Measurements from ENCODE around the gene BCL6. TPM values are rescaled to one million over a fixed set of nuclear protein-coding genes. Genes with fewer than 3 reads are reported as not detected.

The BCL6 gene
- total RNA-seq, 1 donor from 2014 or later = 7.8 TPM

DNA sequence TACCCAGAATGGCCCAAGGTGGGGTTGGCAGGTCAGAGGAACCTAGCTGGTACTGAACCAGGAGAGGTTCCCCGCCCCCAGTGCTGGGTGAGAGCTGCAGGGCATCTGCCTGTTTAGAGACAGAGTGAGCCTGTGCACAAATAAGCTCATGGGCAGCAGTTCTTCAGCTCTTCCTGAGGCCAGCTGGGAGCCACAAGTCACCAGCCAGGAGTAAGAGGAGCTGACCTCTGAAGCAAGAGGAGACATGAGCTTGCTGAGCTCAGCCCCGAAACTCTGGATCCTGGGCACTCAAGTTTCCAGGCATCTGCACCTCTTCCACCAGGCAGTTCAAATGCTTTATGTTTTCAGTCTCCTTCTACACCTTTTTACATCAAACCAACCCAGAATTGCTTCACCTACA lies 45.0 kb downstream of the BCL6 start:
- H3K9ac ChIP-seq (ENCODE audit: low read depth in 1 of 3, low read length in 3 of 3) = no peak overlapping the region
- no peak overlapping the region for H3K27ac ChIP-seq (ENCODE audit: low read depth, low read length)
- peaks cover 27 to 61% (median 56%) of the 10 kb centered on the region in 3 donors for H3K4me1 ChIP-seq (ENCODE audit: control insufficient read depth in 3 of 3, insufficient read depth in 3 of 3, low read length in 3 of 3)
- no peaks in the 10 kb centered on the region for H3K36me3 ChIP-seq (ENCODE audit: control insufficient read depth in 3 of 3, insufficient read depth in 3 of 3, low read length in 3 of 3)
- H3K9me3 ChIP-seq (ENCODE audit: control insufficient read depth in 3 of 3, low read length in 3 of 3) = no peaks in the 10 kb centered on the region
- H3K4me3 ChIP-seq (ENCODE audit: low read length in 3 of 3) = peak overlapping the region in 1 of 3 donors; percentile 13
- H3K27me3 ChIP-seq (ENCODE audit: control insufficient read depth in 3 of 3, insufficient read depth in 3 of 3, low read length in 3 of 3) = no peaks in the 10 kb centered on the region

DNA sequence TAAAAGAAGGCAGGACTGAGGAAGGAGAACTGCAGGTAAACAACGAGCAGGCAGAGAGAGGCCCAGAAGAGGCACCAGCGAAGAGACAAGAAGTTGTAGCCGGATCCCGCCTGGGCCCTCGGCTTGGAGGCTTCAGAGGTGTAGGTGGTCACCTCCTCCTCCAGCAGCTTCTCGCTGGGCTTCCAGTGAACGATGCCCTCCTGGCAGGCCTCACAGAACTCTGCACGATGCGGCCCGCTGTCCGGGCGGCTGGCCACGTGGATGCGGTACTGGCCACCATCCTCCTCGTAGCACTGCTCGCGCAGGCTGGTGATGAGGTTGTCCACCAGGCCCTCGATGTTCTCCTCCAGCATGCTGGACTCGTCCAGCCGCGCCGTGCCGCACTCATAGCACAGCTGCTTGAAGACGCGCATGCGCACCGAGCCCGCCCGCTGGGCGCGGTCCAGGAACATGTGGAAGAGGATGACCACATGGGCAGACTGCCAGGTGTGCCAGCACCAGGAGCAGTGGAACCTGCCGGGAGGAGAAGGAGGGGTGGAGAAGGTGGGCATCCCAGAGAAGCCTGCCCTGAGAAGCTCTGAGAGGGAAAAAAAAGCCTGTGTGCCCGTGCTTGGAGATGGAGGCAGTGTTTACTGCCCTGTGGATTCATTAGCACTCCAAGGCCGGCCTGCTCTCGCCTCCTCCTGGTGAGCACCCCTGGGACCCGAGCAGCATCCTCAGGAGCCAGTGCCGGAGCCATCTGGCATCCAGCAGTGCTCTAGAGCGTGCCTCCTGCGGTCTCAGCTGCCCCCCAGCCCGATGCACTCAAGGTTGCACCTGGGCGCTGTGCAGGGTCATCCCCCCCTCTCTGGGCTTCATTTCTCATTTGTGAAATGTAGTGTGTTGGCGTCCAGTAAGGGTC lies 46.5 kb downstream of the BCL6 start:
- Histone ChIP-seq H3K27me3 (ENCODE audit: control insufficient read depth in 3 of 3, insufficient read depth in 3 of 3, low read length in 3 of 3) (no peaks in the 10 kb centered on the region), H3K4me3 (ENCODE audit: low read length in 3 of 3) (no peak overlapping the region), H3K27ac (ENCODE audit: low read depth, low read length) (no peak overlapping the region), H3K9ac (ENCODE audit: low read depth in 1 of 3, low read length in 3 of 3) (no peak overlapping the region), H3K9me3 (ENCODE audit: control insufficient read depth in 3 of 3, low read length in 3 of 3) (no peaks in the 10 kb centered on the region), H3K4me1 (ENCODE audit: control insufficient read depth in 3 of 3, insufficient read depth in 3 of 3, low read length in 3 of 3) (peaks cover 19 to 60% (median 49%) of the 10 kb centered on the region in 3 donors), H3K36me3 (ENCODE audit: control insufficient read depth in 3 of 3, insufficient read depth in 3 of 3, low read length in 3 of 3) (no peaks in the 10 kb centered on the region)

DNA sequence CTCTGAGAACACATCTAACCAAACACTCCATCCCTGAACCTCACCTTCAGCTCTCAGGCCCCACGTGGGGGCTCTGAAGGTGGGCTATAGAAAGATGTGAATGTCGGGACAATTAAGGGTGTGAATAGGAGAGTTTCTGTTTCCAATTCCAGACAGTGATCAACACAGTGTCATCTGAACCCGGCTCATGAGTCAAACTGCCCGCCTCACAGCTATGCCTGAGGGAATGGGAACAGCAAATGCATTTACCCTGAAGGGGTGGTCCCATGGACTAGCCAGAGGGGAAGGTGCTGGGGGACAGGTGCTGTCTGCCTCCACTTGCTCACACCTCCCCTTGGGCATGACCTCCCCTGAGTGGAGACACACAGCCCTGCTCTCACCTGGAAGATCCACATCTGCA lies 49.2 kb downstream of the BCL6 start:
- no peak overlapping the region for H3K9ac ChIP-seq (ENCODE audit: low read depth in 1 of 3, low read length in 3 of 3)
- no peaks in the 10 kb centered on the region for H3K9me3 ChIP-seq (ENCODE audit: control insufficient read depth in 3 of 3, low read length in 3 of 3)
- H3K27ac ChIP-seq (ENCODE audit: low read depth, low read length) = no peak overlapping the region
- no peak overlapping the region for H3K4me3 ChIP-seq (ENCODE audit: low read length in 3 of 3)
- H3K27me3 ChIP-seq (ENCODE audit: control insufficient read depth in 3 of 3, insufficient read depth in 3 of 3, low read length in 3 of 3) = no peaks in the 10 kb centered on the region
- no peaks in the 10 kb centered on the region for H3K36me3 ChIP-seq (ENCODE audit: control insufficient read depth in 3 of 3, insufficient read depth in 3 of 3, low read length in 3 of 3)
- peaks cover 5 to 37% (median 28%) of the 10 kb centered on the region in 3 donors for H3K4me1 ChIP-seq (ENCODE audit: control insufficient read depth in 3 of 3, insufficient read depth in 3 of 3, low read length in 3 of 3)

DNA sequence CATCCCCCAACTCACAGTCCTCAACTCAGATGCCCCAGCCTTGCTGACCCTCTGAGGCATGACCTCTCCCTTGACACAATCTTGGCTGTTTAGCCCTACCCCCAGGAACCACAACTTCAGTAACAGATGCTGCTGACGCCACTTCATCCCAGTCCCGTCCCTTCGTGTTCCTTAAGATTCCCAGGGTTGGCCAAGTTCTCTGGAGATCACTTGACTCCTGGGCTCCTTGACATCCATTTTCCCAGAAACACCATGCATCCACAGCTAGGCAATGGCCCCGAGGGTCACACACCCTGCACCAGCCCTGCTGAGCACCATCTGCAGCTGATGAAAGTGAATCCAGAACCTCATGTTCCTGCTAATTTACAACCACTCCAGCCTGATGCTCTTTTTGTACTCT lies 49.8 kb downstream of the BCL6 start:
- Histone ChIP-seq H3K27me3 (ENCODE audit: control insufficient read depth in 3 of 3, insufficient read depth in 3 of 3, low read length in 3 of 3) (no peaks in the 10 kb centered on the region), H3K36me3 (ENCODE audit: control insufficient read depth in 3 of 3, insufficient read depth in 3 of 3, low read length in 3 of 3) (no peaks in the 10 kb centered on the region), H3K9ac (ENCODE audit: low read depth in 1 of 3, low read length in 3 of 3) (no peak overlapping the region), H3K4me1 (ENCODE audit: control insufficient read depth in 3 of 3, insufficient read depth in 3 of 3, low read length in 3 of 3) (peaks cover 5 to 32% (median 23%) of the 10 kb centered on the region in 3 donors), H3K27ac (ENCODE audit: low read depth, low read length) (no peak overlapping the region), H3K9me3 (ENCODE audit: control insufficient read depth in 3 of 3, low read length in 3 of 3) (no peaks in the 10 kb centered on the region), H3K4me3 (ENCODE audit: low read length in 3 of 3) (no peak overlapping the region)

DNA sequence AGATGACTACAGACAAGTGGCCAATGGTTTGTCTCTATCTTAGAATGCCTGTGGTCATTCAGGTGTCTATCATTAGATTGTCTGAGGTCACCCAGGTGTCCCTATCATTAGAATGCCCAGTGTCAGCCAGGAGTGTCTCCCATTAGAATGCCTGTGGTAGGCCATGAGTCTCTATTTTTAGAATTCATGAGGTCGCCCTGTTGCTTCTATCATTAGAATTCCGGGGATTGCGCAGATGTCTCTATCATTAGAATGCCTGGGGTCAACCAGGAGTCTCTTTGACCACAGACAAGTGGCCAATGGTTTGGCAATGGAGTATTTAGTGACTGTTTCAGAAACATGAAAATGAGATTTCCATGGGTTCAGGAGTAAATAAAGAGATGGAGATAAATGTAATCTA lies 50.5 kb downstream of the BCL6 start:
- Histone ChIP-seq H3K4me3 (ENCODE audit: low read length in 3 of 3) (no peak overlapping the region), H3K9me3 (ENCODE audit: control insufficient read depth in 3 of 3, low read length in 3 of 3) (no peaks in the 10 kb centered on the region), H3K27ac (ENCODE audit: low read depth, low read length) (no peak overlapping the region), H3K27me3 (ENCODE audit: control insufficient read depth in 3 of 3, insufficient read depth in 3 of 3, low read length in 3 of 3) (no peaks in the 10 kb centered on the region), H3K9ac (ENCODE audit: low read depth in 1 of 3, low read length in 3 of 3) (no peak overlapping the region), H3K4me1 (ENCODE audit: control insufficient read depth in 3 of 3, insufficient read depth in 3 of 3, low read length in 3 of 3) (peaks cover 0 to 25% (median 16%) of the 10 kb centered on the region in 3 donors), H3K36me3 (ENCODE audit: control insufficient read depth in 3 of 3, insufficient read depth in 3 of 3, low read length in 3 of 3) (no peaks in the 10 kb centered on the region)

DNA sequence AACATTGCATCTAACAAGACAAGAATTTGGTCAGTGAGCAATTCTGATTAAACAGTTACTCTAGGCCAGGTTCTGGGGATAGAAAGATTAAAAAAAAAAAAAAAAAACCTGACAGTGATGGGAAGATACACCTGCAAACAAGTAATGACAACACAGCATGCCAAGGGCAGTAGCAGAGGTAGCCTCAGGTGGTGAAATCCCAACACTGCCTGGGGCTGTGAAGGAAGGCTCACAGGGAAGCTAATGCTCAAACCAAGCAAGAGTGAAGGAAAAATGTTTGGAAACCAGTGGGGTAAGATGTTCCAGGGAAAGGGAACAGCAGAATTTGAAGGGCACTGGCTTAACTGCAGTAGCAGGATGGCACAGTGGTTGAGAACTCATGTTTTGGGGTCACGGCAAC lies 51.8 kb downstream of the BCL6 start:
- no peak overlapping the region for H3K9ac ChIP-seq (ENCODE audit: low read depth in 1 of 3, low read length in 3 of 3)
- H3K4me1 ChIP-seq (ENCODE audit: control insufficient read depth in 3 of 3, insufficient read depth in 3 of 3, low read length in 3 of 3) = peaks cover 0 to 18% (median 13%) of the 10 kb centered on the region in 3 donors

DNA sequence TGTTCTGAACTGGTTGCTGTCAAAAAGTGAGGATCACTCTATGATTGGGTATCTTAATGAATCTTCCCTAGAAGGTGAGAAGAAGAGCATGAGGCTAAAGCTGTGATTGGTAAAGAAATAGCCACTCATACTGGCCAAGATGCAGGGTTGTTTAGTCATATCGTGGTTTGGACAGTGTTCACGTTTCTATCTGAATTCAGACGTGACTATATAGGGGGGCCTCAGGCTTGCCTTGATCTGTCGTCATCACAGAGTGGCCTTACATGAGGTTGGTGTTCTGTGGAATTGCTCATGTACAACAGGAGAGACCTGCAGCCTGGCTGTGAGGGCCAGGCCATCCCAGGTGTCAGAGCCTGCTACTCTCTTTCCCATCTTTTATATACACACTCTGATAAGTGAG lies 55.3 kb downstream of the BCL6 start:
- H3K27me3 ChIP-seq (ENCODE audit: control insufficient read depth in 3 of 3, insufficient read depth in 3 of 3, low read length in 3 of 3) = no peaks in the 10 kb centered on the region
- no peak overlapping the region for H3K4me3 ChIP-seq (ENCODE audit: low read length in 3 of 3)
- no peak overlapping the region for H3K27ac ChIP-seq (ENCODE audit: low read depth, low read length)
- peaks cover 0 to 4% (median under 1%) of the 10 kb centered on the region in 3 donors for H3K4me1 ChIP-seq (ENCODE audit: control insufficient read depth in 3 of 3, insufficient read depth in 3 of 3, low read length in 3 of 3)
- peaks cover 0 to 2% (median 0%) of the 10 kb centered on the region in 3 donors for H3K9me3 ChIP-seq (ENCODE audit: control insufficient read depth in 3 of 3, low read length in 3 of 3)
- H3K9ac ChIP-seq (ENCODE audit: low read depth in 1 of 3, low read length in 3 of 3) = no peak overlapping the region
- H3K36me3 ChIP-seq (ENCODE audit: control insufficient read depth in 3 of 3, insufficient read depth in 3 of 3, low read length in 3 of 3) = no peaks in the 10 kb centered on the region

More for the DNA sequence above, 51.8 kb downstream of the BCL6 start:
- no peak overlapping the region for H3K27ac ChIP-seq (ENCODE audit: low read depth, low read length)
- H3K4me3 ChIP-seq (ENCODE audit: low read length in 3 of 3) = no peak overlapping the region
- no peaks in the 10 kb centered on the region for H3K36me3 ChIP-seq (ENCODE audit: control insufficient read depth in 3 of 3, insufficient read depth in 3 of 3, low read length in 3 of 3)
- H3K27me3 ChIP-seq (ENCODE audit: control insufficient read depth in 3 of 3, insufficient read depth in 3 of 3, low read length in 3 of 3) = no peaks in the 10 kb centered on the region
- no peaks in the 10 kb centered on the region for H3K9me3 ChIP-seq (ENCODE audit: control insufficient read depth in 3 of 3, low read length in 3 of 3)

DNA sequence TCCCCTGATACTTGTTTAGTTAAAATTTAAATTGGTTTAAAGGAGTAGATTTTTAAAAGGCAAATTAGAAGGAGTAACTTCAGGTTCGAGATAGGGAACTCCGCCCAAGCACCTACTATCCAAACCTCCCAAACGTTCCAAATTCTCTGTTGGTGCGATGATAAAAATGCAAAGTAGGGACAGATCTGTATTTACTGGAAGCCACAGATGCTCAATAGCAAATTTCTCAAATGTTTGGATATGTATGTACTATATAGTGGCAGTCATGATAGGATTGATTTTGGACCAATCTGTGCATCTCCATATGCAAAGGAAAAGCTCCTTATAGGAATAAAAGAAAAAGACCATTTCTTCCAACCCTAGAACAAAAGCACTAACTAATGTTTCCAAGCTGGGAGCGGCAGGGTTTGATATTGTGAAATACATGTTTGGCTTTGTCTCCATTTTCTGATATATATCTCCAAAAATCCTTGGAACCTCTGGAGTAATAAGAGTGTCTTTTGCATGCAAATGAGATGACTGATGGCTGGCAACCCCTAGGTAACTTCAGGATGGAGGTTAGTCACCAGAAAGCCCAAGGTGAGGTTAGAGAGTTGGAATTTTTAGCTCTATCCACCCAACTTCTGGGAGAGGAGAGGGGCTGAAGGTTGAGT lies 58.5 kb downstream of the BCL6 start:
- H3K27ac ChIP-seq (ENCODE audit: low read depth, low read length) = no peak overlapping the region

DNA sequence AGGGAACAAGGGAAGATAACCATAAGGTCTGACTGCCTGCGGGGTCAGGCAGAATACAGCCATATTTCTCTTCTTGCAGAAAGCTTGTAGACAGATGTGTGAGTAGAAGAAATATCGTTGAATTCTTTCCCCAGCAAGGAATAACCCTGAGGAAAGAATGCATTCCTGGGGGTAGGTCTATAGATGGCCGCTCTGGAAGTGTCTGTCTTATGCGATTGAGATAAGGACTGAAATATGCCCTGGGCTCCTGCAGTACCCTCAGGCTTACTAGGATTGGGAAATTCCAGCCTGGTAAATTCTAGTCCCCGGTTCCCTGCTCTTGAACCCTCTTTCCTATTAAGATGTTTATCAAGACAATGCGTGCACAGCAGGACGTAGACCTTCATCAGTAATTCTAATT lies 59.3 kb downstream of the BCL6 start:
- no peaks in the 10 kb centered on the region for H3K36me3 ChIP-seq (ENCODE audit: control insufficient read depth in 3 of 3, insufficient read depth in 3 of 3, low read length in 3 of 3)
- no peaks in the 10 kb centered on the region for H3K27me3 ChIP-seq (ENCODE audit: control insufficient read depth in 3 of 3, insufficient read depth in 3 of 3, low read length in 3 of 3)
- no peak overlapping the region for H3K27ac ChIP-seq (ENCODE audit: low read depth, low read length)
- H3K9ac ChIP-seq (ENCODE audit: low read depth in 1 of 3, low read length in 3 of 3) = no peak overlapping the region
- H3K4me1 ChIP-seq (ENCODE audit: control insufficient read depth in 3 of 3, insufficient read depth in 3 of 3, low read length in 3 of 3) = no peaks in the 10 kb centered on the region
- H3K9me3 ChIP-seq (ENCODE audit: control insufficient read depth in 3 of 3, low read length in 3 of 3) = peaks cover 0 to 2% (median 0%) of the 10 kb centered on the region in 3 donors
- no peak overlapping the region for H3K4me3 ChIP-seq (ENCODE audit: low read length in 3 of 3)

More for the DNA sequence above, 58.5 kb downstream of the BCL6 start:
- peaks cover 0 to 2% (median 0%) of the 10 kb centered on the region in 3 donors for H3K9me3 ChIP-seq (ENCODE audit: control insufficient read depth in 3 of 3, low read length in 3 of 3)
- H3K4me1 ChIP-seq (ENCODE audit: control insufficient read depth in 3 of 3, insufficient read depth in 3 of 3, low read length in 3 of 3) = no peaks in the 10 kb centered on the region
- no peak overlapping the region for H3K9ac ChIP-seq (ENCODE audit: low read depth in 1 of 3, low read length in 3 of 3)
- no peaks in the 10 kb centered on the region for H3K27me3 ChIP-seq (ENCODE audit: control insufficient read depth in 3 of 3, insufficient read depth in 3 of 3, low read length in 3 of 3)
- H3K36me3 ChIP-seq (ENCODE audit: control insufficient read depth in 3 of 3, insufficient read depth in 3 of 3, low read length in 3 of 3) = no peaks in the 10 kb centered on the region
- no peak overlapping the region for H3K4me3 ChIP-seq (ENCODE audit: low read length in 3 of 3)

DNA sequence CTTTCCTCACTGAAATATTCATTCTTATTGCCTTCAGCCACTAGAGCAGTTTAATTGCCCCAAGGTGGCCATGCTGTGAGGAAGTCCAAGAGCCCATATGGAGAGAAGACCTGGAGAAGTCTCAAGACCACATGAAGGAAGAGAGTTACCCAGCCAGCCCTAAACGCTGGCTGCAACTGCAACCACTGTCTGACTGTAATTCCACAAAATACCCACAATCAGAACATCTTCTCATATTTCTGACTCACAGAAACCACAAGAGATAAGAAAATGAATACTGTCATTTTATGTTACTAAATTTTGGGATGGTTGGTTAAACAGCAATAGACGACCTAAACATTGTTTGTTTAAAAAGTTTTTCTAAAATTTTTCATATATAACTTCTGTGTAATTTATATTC lies 60.4 kb downstream of the BCL6 start:
- Histone ChIP-seq H3K4me1 (ENCODE audit: control insufficient read depth in 3 of 3, insufficient read depth in 3 of 3, low read length in 3 of 3) (no peaks in the 10 kb centered on the region), H3K36me3 (ENCODE audit: control insufficient read depth in 3 of 3, insufficient read depth in 3 of 3, low read length in 3 of 3) (no peaks in the 10 kb centered on the region), H3K4me3 (ENCODE audit: low read length in 3 of 3) (no peak overlapping the region), H3K27me3 (ENCODE audit: control insufficient read depth in 3 of 3, insufficient read depth in 3 of 3, low read length in 3 of 3) (no peaks in the 10 kb centered on the region), H3K9ac (ENCODE audit: low read depth in 1 of 3, low read length in 3 of 3) (no peak overlapping the region), H3K27ac (ENCODE audit: low read depth, low read length) (no peak overlapping the region), H3K9me3 (ENCODE audit: control insufficient read depth in 3 of 3, low read length in 3 of 3) (peaks cover 0 to 2% (median 0%) of the 10 kb centered on the region in 3 donors)

All from skeletal muscle tissue (tissue), 4 donors.